ENCODE measurements around the gene RFX3. TPM values are rescaled to one million over a fixed set of nuclear protein-coding genes. Genes with fewer than 3 reads are reported as not detected.
A peak's percentile ranks its signal among the peaks of the same experiment; 100 is the strongest.

Gene RFX3
- total RNA-seq, 2 donors from 2014 or later = 8.4 to 10.6 TPM

DNA sequence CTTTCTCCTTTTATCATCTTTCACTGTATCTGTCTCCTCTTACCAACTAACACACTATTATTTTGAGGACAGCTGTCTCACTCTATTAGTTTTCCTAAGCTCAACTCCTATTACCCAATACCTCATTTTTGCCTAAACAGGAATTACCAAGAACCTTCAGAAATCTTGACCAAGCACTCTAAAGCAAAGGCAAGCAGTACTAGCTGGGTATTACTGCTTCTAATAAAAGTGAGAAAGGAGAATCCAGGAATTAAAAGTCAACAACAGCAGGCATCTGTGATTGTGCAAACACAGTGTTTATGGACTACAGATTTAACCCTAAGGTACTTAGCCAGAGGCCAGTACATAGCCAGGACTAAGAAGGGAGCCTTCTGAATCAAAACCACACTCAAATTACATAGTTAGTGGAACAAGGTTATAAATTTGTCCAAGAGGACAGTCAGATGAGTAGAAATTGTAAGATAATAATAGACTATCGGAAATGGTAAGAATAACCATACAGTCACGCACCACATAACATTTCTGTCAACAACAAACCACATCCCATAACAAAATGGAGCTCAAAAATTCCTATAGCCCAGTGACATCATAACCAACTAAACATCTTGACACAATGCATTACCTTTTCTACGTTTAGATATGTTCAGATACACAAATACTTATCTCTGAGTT, 8.3 kb downstream of the RFX3 start:
- ATAC-seq = peak; percentile 18
- intact Hi-C loops (cut with DNase I, micrococcal nuclease) = no loop called here
- DNase-seq = no peak

DNA sequence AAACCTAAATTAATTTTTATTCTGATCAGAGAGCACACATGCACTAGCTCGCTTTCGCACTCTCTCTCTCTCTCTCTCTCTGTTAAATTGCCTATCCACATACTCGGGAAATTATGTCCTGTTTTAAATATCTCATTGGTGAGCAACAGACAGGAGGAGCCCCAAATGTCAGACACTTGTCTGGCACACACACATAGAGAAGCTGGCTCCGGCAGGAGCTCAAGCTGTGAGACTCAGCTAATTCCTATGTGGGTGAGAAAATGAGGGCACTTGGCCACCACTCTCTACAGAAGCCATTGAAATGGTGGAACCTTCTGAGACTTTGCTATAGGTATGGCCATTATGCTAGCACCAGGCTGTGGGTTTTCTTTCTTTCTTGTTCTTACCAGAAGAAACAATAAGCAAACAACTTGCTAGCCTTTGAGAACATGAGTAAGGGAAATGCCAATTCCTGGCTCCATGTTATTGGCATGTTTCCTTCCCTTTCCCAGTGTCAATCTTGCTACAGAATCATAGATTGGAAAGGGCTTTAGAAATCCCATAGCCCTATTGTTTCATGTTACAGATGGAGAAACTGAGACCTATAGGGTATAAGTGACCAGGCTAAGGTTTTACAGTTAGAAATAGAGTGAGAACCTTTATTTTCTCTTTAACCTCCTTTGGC, 9.0 kb downstream of the RFX3 start:
- no peak for DNase-seq
- intact Hi-C loops (cut with DNase I, micrococcal nuclease) = no loop called here
- no peak for ATAC-seq

DNA sequence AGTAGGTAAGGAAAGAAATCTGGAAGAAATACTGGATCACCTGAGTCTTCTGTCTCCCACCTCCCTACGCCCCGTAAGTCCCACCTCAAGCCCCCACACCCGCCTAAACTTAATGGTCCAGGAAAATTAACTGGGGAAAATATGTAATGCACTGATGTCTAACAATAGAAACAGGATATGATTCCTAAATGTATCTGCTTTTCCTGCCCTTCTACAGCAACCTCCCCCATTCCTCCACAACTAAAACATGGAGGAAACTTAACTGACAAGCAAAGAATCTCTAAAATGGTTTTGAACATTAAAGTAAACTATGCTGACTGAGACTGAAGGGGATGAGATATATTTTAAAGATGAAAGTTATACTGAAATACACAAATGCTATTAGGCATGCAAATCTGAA, 10.4 kb downstream of the RFX3 start:
- intact Hi-C loops (cut with DNase I, micrococcal nuclease) = no loop called here
- ATAC-seq (no peak), DNase-seq (no peak)

DNA sequence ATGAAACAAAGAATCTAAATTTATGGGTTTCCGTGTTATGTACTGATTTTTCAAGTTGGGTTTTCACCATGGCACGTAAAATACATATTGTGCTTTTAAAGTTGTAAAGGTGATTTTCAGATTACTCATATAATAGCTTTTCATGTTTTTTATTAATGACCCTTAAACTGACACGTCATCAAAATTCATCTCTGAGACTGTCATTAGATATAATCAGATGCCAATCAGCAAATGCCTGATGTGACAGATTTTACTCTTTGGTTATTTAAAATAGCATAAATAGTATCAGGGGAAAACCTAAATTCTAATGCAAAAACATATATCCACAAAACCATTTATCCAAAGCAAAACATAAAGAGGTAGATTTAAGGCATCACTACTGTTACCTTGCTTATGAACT, 11.0 kb downstream of the RFX3 start:
- intact Hi-C loops (cut with DNase I, micrococcal nuclease) = no loop called here

DNA sequence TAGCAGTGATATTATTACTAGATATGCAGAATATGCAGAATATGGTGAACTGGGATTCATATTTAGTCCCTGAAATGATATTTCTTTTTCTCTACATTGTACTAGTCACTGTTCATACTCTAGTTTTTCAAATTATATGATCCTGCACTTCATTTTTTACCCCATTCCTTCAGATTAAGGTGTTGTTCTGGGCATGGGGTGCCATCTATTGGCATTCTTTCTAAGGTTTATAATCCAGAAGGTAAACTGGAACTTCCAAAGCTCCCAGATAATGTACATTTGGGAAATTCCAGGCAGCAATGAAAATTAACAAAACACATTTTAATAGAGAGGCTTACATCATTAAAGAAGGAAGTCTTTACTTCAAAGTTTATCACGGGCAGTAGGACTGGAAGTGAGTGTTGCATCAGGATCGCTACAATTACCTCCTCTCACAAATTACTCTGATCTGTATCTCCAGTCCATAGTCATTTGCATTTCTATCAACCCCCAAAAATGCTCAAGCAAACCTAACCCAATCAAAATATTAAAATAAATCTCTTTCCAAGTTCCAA, 12.5 kb downstream of the RFX3 start:
- no peak for DNase-seq
- no peak for ATAC-seq
- intact Hi-C loops (cut with DNase I, micrococcal nuclease) = no loop called here

More for the DNA sequence above, 11.0 kb downstream of the RFX3 start:
- no peak for DNase-seq
- ATAC-seq = no peak

DNA sequence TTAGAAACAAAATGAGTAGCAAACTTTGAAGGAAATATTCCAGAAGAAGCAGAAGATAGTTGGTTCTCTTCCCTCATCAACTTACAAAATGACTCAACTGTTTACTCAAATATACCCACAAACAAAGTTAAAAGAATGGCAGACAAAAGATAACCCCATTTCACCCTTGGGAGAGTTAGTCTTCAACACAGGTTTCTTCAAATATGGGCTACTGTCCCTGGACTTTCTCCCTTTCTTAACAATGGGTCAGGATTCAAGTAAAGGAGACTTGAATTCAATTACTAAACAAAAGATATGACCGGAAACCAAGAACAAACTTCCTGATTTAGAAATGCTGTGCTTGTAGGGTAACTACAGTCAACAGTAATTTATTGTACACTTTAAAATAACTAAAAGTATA, 14.2 kb downstream of the RFX3 start:
- ATAC-seq (no peak), DNase-seq (no peak)
- intact Hi-C loops (cut with DNase I, micrococcal nuclease) = no loop called here

DNA sequence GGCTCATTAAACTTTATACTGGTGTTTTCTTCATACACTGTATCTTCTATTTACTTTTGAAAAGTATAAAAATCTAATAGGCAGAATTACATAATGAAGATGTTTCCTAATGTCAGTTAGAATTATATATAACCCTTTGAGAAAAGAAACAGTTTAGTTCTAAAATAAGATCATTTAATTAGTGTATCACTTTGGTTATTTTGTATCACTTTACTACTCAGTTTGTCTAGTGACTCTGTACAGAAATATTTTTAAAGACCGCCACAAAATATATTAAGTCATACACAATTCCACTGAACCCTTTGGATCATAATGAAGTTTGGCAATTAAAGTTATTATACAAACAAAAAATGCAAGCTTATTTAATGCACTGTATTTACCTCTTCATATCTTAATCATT, 15.0 kb downstream of the RFX3 start:
- intact Hi-C loops (cut with DNase I, micrococcal nuclease) = no loop called here
- ATAC-seq (no peak), DNase-seq (no peak)

DNA sequence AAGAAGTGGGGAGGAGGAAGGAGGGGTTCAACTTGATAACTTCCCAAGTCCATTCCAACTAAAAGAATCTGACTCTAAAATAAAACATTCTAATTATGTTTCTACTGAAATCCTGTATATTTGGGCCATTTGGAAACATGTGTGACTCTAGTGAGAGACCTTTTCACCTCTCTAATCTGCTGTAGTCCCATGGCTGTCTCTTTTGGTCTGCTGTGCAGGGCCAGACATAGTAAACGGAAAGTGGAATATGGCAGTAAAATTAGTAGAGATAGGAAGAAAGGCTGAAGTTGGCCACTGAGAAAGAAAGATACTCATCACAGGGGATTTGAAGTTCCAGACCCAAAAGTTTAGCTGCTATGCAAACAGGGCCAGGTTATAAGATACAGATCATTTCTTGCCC, 15.9 kb downstream of the RFX3 start:
- no peak for ATAC-seq
- intact Hi-C loops (cut with DNase I, micrococcal nuclease) = no loop called here
- DNase-seq = no peak

DNA sequence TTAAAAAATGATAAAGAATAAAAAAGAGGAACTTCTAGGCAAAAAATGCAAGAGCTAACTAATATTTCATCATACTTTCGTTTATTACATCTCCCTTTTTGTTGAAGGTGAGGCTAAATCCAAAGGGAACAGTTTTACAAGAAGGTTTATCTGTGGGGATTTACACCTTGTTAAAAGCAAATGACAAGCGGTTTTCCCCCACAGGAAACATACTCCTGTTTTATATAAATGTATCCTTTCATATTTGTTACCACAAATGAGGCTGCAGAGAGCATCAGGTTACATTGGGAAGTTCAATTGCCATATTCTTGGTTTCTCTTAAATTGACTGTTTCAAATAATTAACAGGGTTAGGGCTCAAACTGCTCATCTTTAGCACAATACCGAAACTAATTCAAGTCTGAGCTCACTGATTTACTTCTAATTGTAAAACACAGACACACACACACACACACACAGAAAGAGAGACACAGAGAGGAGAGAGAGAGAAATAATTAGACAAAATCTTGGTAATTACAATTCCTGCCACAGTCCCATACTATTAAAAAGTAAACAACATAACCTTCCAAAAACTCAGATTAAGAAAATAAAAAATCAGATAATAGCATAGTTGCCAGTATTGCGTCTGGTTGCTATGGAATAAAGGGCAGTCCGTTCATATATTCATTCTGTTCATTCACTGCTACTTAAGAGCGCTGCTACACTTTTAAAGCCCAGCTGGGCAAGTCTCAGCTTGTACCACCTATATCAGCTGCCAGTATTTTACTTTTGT, 17.1 kb downstream of the RFX3 start:
- no peak for ATAC-seq
- no peak for DNase-seq
- intact Hi-C loops (cut with DNase I, micrococcal nuclease) = no loop called here

DNA sequence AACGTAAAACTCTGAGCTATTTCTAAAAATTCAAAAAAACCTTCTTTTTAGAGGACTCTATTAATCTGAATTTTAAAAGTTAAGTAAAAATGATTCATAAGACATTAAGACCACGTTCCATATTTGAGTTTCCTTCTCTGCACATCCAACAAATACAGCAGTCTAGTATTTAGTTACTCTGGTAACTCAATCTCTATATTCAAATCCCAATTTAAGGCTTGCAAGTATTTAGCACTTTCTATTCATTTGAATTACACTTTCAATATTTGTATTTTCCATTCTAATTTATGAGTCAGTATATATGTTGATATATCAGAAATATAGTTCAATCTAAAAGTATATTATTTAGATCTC, 17.7 kb downstream of the RFX3 start:
- DNase-seq (no peak), ATAC-seq (no peak)
- intact Hi-C loops (cut with DNase I, micrococcal nuclease) = no loop called here

DNA sequence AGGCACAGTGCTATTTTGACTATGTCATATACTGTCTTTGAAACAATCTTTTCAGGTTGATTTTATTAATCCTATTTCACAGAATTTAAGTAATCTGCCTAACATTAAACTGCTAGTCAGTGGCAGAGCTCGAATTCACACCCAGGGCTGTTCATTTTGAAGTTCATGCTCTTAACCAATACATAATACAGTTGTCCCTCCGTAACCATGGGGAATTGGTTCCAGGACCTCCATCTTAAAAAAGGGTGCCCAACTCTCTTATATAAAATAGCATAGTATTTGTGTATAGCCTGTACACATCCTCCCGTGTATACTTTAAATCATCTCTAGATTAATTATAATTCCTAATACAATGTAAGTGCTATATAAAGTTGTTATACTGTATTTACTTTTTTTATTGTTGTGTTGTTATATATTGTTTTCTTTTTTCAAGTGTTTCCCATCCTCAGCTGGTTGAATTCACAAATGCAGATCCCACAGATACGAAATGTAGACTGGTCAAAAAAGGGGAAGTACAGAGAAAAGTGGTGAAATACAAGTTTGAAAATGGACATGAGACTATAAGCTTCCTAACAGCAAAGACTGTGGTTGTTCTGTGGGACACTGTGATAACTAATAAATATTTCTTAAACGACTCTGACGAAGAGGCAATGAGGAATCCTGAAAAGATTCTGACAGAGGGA, 18.3 kb downstream of the RFX3 start:
- DNase-seq (no peak), ATAC-seq (no peak)
- intact Hi-C loops (cut with DNase I, micrococcal nuclease) = no loop called here

DNA sequence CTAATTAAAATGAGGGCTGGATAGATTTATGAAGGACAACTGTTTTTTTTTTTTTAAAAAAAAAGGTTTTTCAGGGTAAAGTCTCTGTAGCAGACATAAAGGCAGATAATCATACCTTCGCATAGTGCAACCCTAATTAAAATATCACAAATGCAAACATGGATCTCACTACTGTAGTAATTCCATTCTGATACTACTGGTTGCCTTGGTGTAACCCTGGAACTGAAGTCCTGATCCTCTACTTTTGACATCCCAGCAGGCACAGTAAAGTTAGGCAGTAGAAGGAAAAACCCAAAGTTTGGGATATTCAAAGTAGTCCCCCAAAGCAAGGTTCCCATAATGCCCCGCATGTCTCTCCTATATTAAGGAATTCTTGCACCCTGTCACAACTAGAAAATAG, 19.6 kb downstream of the RFX3 start:
- intact Hi-C loops (cut with DNase I, micrococcal nuclease) = no loop called here
- DNase-seq (no peak), ATAC-seq (no peak)

DNA sequence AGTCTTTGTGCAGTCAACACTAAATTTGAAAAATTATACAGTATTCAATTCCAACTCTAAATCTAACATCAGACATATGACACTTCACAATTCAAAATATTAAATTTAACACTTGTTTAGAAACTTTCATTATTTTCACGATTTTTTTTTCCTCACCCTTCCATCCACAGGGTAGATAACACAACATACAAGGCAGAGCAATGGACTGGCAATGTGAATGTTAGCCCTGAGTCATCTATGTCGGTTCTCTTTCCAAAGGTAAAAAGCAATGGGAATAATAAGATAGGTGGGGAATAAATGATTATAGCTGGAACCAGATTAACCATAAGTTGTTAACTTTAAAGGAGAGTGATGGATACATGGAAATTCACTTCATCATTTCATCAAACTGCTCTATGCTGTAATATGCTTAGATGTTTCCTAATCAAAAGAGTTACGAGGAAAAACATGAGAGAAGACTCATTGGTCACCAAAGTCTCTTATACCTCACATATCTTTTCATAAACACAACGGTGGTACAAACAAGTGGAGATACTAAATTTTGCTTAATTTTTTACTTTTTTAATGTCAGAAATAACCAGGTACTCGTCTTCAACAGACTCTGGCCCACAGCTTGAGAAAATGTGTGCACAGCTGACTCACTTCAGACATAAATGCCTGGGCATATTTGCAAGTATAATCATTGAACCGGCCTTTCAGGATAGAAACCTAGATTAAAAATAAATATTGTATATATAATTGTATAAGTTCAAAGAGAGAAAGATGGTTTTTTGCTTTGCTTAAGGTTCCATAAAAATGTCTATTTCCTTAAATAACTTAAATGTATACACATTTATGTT, 23.0 kb downstream of the RFX3 start:
- intact Hi-C loops (cut with DNase I, micrococcal nuclease) = no loop called here

DNA sequence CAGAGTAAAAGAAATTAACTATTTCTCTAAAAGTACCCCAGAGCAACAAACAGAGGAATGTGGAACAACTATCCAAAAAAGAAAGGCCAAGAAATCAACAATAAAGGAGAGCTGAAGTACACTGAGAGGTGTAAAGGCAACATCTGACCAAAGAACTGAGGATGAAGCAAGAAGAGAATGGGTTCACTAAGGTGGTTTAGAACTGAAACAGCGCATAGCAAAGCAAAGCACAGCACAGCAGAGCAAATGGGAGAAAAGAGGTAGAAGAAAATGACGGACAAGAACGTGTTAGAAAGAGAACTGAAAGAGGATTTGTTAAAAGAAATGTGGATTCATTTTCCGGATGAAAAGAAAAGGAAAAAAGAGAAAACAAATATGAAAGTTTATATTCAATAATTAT, 25.8 kb downstream of the RFX3 start:
- ATAC-seq = no peak
- no peak for DNase-seq
- intact Hi-C loops (cut with DNase I, micrococcal nuclease) = no loop called here

More for the DNA sequence above, 23.0 kb downstream of the RFX3 start:
- DNase-seq (no peak), ATAC-seq (no peak)

DNA sequence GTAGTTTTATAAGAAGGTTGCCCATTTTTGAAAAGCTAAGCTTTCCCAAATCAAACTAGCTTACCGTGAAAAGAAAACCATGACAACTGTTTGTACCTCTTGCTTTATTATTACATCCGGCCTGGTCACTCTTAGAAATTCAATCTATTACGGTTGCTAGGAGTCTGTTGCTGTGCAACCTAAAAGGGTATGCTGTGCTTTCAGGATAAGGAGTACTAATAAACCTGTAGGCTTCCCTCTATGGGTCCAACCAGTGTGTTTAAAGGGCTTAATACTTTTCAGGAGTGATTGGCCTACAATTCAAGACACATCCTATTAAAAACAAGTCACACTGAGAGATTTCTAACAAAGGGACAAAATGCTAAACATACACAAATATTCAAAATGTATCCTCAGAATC, 27.1 kb downstream of the RFX3 start:
- no peak for DNase-seq
- no peak for ATAC-seq
- intact Hi-C loops (cut with DNase I, micrococcal nuclease) = no loop called here

DNA sequence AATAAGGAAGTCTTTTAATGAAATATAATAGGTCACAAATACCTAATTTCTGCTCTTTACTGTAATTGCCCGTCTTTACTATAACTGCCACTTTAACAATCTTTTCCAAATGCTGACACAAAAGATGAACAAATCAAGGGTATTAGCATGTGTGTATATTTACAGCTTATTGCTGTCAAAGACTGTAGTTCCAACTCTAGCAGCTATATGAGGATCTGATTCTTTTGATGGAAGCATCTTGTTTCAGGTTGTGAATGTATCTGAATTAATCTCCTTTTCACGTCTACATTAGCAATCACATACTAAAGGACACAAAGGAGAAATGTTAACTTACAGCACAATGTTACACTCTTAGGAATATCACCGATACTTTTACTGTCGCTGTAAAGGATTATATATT, 27.9 kb downstream of the RFX3 start:
- intact Hi-C loops (cut with DNase I, micrococcal nuclease) = no loop called here
- no peak for DNase-seq
- no peak for ATAC-seq

DNA sequence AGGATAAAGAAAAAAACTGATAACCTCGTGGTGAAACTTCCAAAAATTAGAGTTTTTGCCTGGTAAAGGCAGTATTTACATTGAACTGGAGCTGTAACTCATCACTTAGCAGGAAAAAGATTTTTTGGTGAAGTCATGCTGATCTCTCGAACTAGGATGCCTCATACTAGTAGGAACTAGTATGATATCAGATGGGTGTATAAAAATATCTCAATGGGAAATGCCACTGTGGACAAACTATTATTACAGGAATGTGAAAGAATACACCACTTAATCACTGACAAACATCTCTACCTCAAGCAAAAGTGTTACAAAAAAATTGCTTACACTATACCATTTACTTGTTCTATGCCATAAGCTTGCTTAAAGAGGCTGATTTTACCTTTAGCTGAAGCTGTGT, 28.4 kb downstream of the RFX3 start:
- intact Hi-C loops (cut with DNase I, micrococcal nuclease) = no loop called here
- ATAC-seq = no peak

DNA sequence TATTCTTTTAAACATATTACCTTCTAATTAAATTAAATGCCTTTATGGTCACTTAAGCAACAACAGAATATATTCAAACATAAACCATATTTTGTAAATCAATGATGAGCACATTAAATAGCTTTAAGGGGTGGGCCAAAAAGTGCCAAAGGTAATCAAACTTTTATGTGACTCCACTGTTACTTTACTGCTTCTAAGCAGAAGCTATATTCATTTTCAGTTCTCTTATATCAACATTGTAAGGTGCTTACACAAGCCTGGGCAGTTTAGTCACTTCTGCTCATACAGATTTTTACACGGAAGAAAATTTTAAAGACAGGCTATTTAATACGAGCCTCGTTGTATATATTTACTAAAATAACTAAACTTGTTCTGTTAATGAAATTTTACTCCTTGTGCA, 29.9 kb downstream of the RFX3 start:
- intact Hi-C loops (cut with DNase I, micrococcal nuclease) = no loop called here
- DNase-seq (no peak), ATAC-seq (peak; percentile 93)

More for the DNA sequence above, 28.4 kb downstream of the RFX3 start:
- no peak for DNase-seq

DNA sequence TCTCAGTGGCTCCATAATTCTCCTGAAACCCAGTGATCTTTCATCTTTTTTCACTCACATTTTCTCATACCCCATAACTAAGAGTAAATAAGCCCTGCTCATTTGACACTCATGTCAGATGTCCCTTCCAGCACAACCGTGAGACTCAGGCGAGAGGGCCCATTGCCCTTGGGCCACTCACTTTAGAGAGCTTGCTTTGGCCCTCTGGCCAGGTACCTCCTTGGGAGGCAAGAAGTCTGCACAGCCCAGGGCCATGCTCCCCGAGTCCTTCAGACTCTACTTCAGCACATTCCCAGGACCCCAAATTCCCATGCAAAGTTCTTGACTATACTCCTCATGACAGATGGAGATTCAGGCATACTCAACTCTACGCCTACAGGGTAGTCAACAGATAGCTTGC, 33.6 kb downstream of the RFX3 start:
- no peak for DNase-seq

More for the DNA sequence above, 33.6 kb downstream of the RFX3 start:
- intact Hi-C loops (cut with DNase I, micrococcal nuclease) = no loop called here
- ATAC-seq = no peak
